Measurements from ENCODE around the gene ZAR1. TPM values are rescaled to one million over a fixed set of nuclear protein-coding genes. Genes with fewer than 3 reads are reported as not detected.

The ZAR1 gene
- total and polyA plus RNA-seq, 9 donors, result not detected

- Histone ChIP-seq H3K36me3 (ENCODE audit: control insufficient read depth, insufficient read depth, low read length) (no peaks in the 10 kb centered on the region), H3K27me3 (ENCODE audit: control insufficient read depth, insufficient read depth, low read length) (no peaks in the 10 kb centered on the region), H3K4me1 (ENCODE audit: control insufficient read depth, insufficient read depth, low read length) (no peaks in the 10 kb centered on the region), H3K4me3 (ENCODE audit: low read length) (no peak overlapping the region), H3K27ac (ENCODE audit: low read length) (no peak overlapping the region), H3K9me3 (replicated peaks; ENCODE audit: control insufficient read depth, low read depth, low read length) (no peaks in the 10 kb centered on the region)
- WGBS (ENCODE audit: insufficient coverage), result no CpG with 5 or more reads among the region's 2 CpGs
- no peak for DNase-seq
These were observed 22.6 kb upstream of the ZAR1 start for GRCh38 chr4:48467442-48467841.

GRCh38 chr4:48467891-48468290 is 22.2 kb upstream of the ZAR1 start:
- Histone ChIP-seq H3K4me3 (ENCODE audit: low read length) (no peak overlapping the region), H3K27ac (ENCODE audit: low read length) (no peak overlapping the region), H3K36me3 (ENCODE audit: control insufficient read depth, insufficient read depth, low read length) (no peaks in the 10 kb centered on the region), H3K4me1 (ENCODE audit: control insufficient read depth, insufficient read depth, low read length) (no peaks in the 10 kb centered on the region), H3K27me3 (ENCODE audit: control insufficient read depth, insufficient read depth, low read length) (no peaks in the 10 kb centered on the region), H3K9me3 (replicated peaks; ENCODE audit: control insufficient read depth, low read depth, low read length) (no peaks in the 10 kb centered on the region)
- no peak for DNase-seq
- 58% methylated on average over 1 of the region's 5 CpGs for WGBS (ENCODE audit: insufficient coverage)

- Histone ChIP-seq H3K4me3 (ENCODE audit: low read length) (no peak overlapping the region), H3K4me1 (ENCODE audit: control insufficient read depth, insufficient read depth, low read length) (no peaks in the 10 kb centered on the region), H3K27me3 (ENCODE audit: control insufficient read depth, insufficient read depth, low read length) (no peaks in the 10 kb centered on the region), H3K9me3 (replicated peaks; ENCODE audit: control insufficient read depth, low read depth, low read length) (no peaks in the 10 kb centered on the region), H3K36me3 (ENCODE audit: control insufficient read depth, insufficient read depth, low read length) (no peaks in the 10 kb centered on the region), H3K27ac (ENCODE audit: low read length) (no peak overlapping the region)
- DNase-seq, result no peak
- no CpG with 5 or more reads among the region's 1 CpG for WGBS (ENCODE audit: insufficient coverage)
These were observed 19.9 kb upstream of the ZAR1 start for GRCh38 chr4:48470137-48470536.

GRCh38 chr4:48470570-48470969 is 19.5 kb upstream of the ZAR1 start:
- no peaks in the 10 kb centered on the region for H3K9me3 ChIP-seq (replicated peaks; ENCODE audit: control insufficient read depth, low read depth, low read length)
- no peak for DNase-seq
- H3K36me3 ChIP-seq (ENCODE audit: control insufficient read depth, insufficient read depth, low read length), result no peaks in the 10 kb centered on the region
- H3K4me3 ChIP-seq (ENCODE audit: low read length), result no peak overlapping the region
- H3K27ac ChIP-seq (ENCODE audit: low read length), result no peak overlapping the region
- whole genome bisulfite sequencing (ENCODE audit: insufficient coverage), result no CpG with 5 or more reads among the region's 2 CpGs
- no peaks in the 10 kb centered on the region for H3K4me1 ChIP-seq (ENCODE audit: control insufficient read depth, insufficient read depth, low read length)
- H3K27me3 ChIP-seq (ENCODE audit: control insufficient read depth, insufficient read depth, low read length), result no peaks in the 10 kb centered on the region

GRCh38 chr4:48472794-48473193 is 17.3 kb upstream of the ZAR1 start:
- H3K36me3 ChIP-seq (ENCODE audit: control insufficient read depth, insufficient read depth, low read length), result no peaks in the 10 kb centered on the region
- no peaks in the 10 kb centered on the region for H3K27me3 ChIP-seq (ENCODE audit: control insufficient read depth, insufficient read depth, low read length)
- no peak overlapping the region for H3K27ac ChIP-seq (ENCODE audit: low read length)
- no peaks in the 10 kb centered on the region for H3K4me1 ChIP-seq (ENCODE audit: control insufficient read depth, insufficient read depth, low read length)
- no peak overlapping the region for H3K4me3 ChIP-seq (ENCODE audit: low read length)
- no CpG with 5 or more reads among the region's 1 CpG for WGBS (ENCODE audit: insufficient coverage)
- DNase-seq, result no peak
- no peaks in the 10 kb centered on the region for H3K9me3 ChIP-seq (replicated peaks; ENCODE audit: control insufficient read depth, low read depth, low read length)

GRCh38 chr4:48475770-48476169 is 14.3 kb upstream of the ZAR1 start:
- Histone ChIP-seq H3K4me3 (ENCODE audit: low read length) (no peak overlapping the region), H3K36me3 (ENCODE audit: control insufficient read depth, insufficient read depth, low read length) (no peaks in the 10 kb centered on the region), H3K9me3 (replicated peaks; ENCODE audit: control insufficient read depth, low read depth, low read length) (no peaks in the 10 kb centered on the region), H3K27me3 (ENCODE audit: control insufficient read depth, insufficient read depth, low read length) (peaks cover 4% of the 10 kb centered on the region), H3K4me1 (ENCODE audit: control insufficient read depth, insufficient read depth, low read length) (no peaks in the 10 kb centered on the region), H3K27ac (ENCODE audit: low read length) (no peak overlapping the region)
- DNase-seq, result no peak
- whole genome bisulfite sequencing (ENCODE audit: insufficient coverage), result 93% methylated on average over 5 of the region's 6 CpGs

- WGBS (ENCODE audit: insufficient coverage), result no CpG with 5 or more reads among the region's 2 CpGs
- H3K4me1 ChIP-seq (ENCODE audit: control insufficient read depth, insufficient read depth, low read length), result peaks cover 3% of the 10 kb centered on the region
- H3K27me3 ChIP-seq (ENCODE audit: control insufficient read depth, insufficient read depth, low read length), result peaks cover 24% of the 10 kb centered on the region
- no peak overlapping the region for H3K27ac ChIP-seq (ENCODE audit: low read length)
- no peak overlapping the region for H3K4me3 ChIP-seq (ENCODE audit: low read length)
- H3K9me3 ChIP-seq (replicated peaks; ENCODE audit: control insufficient read depth, low read depth, low read length), result no peaks in the 10 kb centered on the region
- DNase-seq, result no peak
- H3K36me3 ChIP-seq (ENCODE audit: control insufficient read depth, insufficient read depth, low read length), result no peaks in the 10 kb centered on the region
These were observed 11.8 kb upstream of the ZAR1 start for GRCh38 chr4:48478273-48478672.

- peaks cover 41% of the 10 kb centered on the region for H3K27me3 ChIP-seq (ENCODE audit: control insufficient read depth, insufficient read depth, low read length)
- no peak overlapping the region for H3K4me3 ChIP-seq (ENCODE audit: low read length)
- no peaks in the 10 kb centered on the region for H3K36me3 ChIP-seq (ENCODE audit: control insufficient read depth, insufficient read depth, low read length)
- H3K4me1 ChIP-seq (ENCODE audit: control insufficient read depth, insufficient read depth, low read length), result peaks cover 5% of the 10 kb centered on the region
- WGBS (ENCODE audit: insufficient coverage), result no CpG with 5 or more reads among the region's 1 CpG
- H3K9me3 ChIP-seq (replicated peaks; ENCODE audit: control insufficient read depth, low read depth, low read length), result no peaks in the 10 kb centered on the region
- no peak overlapping the region for H3K27ac ChIP-seq (ENCODE audit: low read length)
- DNase-seq, result no peak
These were observed 8.5 kb upstream of the ZAR1 start for GRCh38 chr4:48481581-48481980.

GRCh38 chr4:48483006-48483776 is 6.9 kb upstream of the ZAR1 start, which contains the start of gene SLC10A4:
SLC10A4 (plus strand) TSS chr4:48483343; CDS start chr4:48483562, 219 bp downstream.
- Histone ChIP-seq H3K36me3 (ENCODE audit: control insufficient read depth, insufficient read depth, low read length) (no peaks in the 10 kb centered on the region), H3K4me1 (ENCODE audit: control insufficient read depth, insufficient read depth, low read length) (peaks cover 5% of the 10 kb centered on the region), H3K27me3 (ENCODE audit: control insufficient read depth, insufficient read depth, low read length) (peaks cover 47% of the 10 kb centered on the region), H3K27ac (ENCODE audit: low read length) (no peak within 1 kb of the TSS), H3K9me3 (replicated peaks; ENCODE audit: control insufficient read depth, low read depth, low read length) (no peaks in the 10 kb centered on the region), H3K4me3 (ENCODE audit: low read length) (peak within 1 kb of the TSS; percentile 17)
- under 1% methylated on average over 84 of the region's 85 CpGs for WGBS (ENCODE audit: insufficient coverage)
- DNase-seq, result peak; percentile 20

GRCh38 chr4:48483777-48484493 is 6.1 kb upstream of the ZAR1 start:
- no peaks in the 10 kb centered on the region for H3K9me3 ChIP-seq (replicated peaks; ENCODE audit: control insufficient read depth, low read depth, low read length)
- DNase-seq, result no peak
- H3K4me3 ChIP-seq (ENCODE audit: low read length), result peak overlapping the region; percentile 15
- no peaks in the 10 kb centered on the region for H3K36me3 ChIP-seq (ENCODE audit: control insufficient read depth, insufficient read depth, low read length)
- H3K27ac ChIP-seq (ENCODE audit: low read length), result no peak overlapping the region
- peaks cover 5% of the 10 kb centered on the region for H3K4me1 ChIP-seq (ENCODE audit: control insufficient read depth, insufficient read depth, low read length)
- H3K27me3 ChIP-seq (ENCODE audit: control insufficient read depth, insufficient read depth, low read length), result peaks cover 51% of the 10 kb centered on the region
- 3% methylated on average over 66 of the region's 66 CpGs for WGBS (ENCODE audit: insufficient coverage)
